Raji (cell line): Measurements from ENCODE around the gene SPTLC1.

Experiments used
- POLR2A ChIP-seq: IDR thresholded peaks from 2 replicates; pipeline ENCODE4 v1.6.1; 2011; ENCODE audit warnings: low read depth, low read length, control low read depth; ENCODE audit not compliant: insufficient read depth

SPTLC1 gene

DNA sequence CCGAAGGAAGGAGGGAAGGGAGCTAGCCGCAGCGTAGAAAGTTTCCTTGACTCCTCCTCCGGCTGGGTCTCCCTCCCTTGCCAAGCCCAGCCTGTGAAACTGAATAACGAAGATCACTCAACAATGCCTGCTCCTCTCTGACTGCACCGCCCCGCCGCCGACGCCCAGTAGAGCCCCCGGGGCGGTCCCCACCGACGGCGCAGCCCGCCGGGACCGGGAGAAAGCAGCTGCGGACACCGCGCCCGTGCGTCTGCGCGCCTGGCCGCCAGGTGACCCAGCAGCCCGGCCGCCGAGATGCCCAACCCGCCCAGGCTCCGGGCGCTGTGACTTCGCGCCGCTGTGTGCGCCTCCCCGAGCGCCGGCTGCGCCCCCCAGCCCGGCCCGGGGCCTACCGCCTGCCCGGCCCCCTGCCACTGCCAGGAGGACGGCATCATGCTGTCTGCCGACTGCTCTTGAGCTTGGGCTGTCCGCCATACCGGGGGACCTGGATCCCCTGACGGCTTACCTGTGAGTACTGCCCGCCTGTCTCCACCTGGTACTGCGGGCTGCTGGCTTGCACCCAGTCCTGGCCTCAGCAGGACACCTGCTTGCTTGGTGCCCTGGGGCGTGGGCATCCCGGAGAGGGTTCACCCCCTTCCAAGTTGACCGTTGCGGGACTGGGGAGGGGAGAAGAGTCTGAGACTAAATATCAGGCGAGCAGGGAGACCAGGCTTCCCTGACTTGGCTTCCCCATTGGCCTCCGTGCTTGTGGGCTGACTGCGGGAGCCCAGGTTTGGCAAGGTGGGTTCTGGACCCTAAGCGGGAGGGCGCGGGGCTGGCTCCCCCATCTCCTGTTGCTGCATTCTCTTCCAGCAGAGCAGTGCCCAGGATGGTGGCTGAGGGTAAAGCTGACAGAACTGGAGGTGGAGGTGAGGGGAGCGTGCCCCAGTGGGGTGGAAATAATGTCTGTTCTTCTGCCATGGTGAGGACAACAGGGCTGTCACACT, 26.2 kb upstream of the SPTLC1 start:
- TF ChIP-seq POLR2A = no peak

DNA sequence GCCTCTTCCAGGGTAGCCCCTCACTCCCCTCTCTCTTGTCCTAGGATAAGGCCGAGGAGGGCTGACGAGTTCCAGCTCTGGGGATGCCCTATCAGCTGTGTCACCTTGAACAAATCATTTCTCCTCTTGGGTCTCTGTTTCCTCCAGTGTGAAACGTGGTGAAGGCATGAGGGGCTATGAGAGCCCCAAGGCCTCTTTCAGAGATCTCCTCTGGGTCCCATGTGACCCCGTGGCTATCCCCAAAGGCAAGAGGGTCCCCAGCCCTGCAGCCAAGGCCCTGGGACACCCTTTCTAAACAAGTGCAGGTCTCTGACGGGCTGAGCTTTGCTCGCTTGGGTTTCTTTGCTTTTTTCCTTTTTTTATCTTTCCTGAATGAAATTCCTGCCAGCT, 25.5 kb upstream of the SPTLC1 start:
- no peak for TF ChIP-seq POLR2A

DNA sequence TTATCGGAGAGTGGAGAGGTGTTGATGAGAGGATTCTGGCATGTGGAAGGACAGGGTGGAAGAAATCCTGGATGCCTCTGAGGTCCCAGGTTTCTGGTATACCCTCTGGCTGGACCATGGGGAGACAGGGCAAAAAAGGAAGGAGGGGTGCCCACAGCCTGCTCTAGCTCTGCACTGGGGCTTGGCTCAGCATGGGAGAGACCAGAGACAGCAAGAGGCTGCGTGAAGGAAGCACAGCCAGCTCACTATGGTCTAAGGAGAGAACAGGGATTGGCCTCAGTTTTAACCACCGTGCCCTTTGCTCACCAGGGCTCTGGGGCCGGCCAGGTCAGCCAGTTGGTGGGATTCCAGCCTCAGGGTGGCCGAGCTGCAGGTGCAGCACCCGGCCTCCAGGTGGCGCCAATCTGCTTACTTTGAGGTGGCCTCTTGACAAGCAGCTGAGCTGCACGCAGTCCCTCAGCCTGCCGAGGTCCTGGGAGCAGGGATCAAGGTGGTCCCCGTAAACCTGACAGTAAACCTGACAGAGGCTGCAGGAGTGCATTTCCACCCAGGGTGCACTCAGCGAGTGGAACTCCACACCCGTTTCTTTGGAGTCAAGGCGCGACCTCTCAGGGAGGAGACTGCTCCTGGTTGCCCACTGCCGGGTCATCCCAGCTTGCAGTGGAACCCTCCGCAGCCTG, 25.0 kb upstream of the SPTLC1 start:
- no peak for TF ChIP-seq POLR2A

DNA sequence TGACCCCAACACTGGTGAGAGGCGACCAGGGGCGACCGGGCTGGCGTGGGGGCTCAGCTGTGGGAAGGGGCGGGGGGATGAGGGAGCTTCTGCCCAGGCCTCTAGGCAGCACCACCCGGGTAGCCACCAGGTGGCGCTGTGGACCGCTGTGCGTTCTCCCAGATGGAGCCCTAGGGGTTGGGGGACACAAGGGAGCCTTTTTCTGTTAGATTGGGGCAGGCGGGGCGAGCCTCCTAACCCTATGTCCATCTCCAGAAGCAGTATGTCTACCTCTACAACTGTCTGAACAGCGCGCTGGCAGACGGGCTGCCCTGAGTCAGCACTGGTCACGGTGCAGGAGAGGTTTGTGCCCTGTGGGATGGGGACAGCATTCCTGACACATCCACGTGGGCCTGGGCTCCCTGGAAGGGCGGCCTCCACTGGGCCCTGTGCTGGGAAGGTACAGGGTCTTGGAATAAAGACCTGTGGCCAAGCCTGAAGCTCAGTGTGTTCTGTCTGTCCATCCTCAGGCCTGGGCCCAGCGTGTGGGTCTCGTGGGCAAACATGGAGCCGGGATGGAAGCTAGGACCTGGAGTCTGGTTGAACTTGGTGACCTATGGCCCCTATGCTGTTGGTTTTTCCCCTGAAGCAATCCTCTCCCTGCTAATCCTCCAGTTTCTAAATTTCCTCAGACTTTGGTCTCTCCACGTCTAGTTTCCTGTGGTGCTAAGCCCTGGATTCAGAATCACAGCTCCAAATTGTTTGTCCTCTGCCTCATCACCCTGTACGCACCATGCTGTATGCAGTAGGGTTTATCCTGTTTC, 23.1 kb upstream of the SPTLC1 start:
- TF ChIP-seq POLR2A = no peak

DNA sequence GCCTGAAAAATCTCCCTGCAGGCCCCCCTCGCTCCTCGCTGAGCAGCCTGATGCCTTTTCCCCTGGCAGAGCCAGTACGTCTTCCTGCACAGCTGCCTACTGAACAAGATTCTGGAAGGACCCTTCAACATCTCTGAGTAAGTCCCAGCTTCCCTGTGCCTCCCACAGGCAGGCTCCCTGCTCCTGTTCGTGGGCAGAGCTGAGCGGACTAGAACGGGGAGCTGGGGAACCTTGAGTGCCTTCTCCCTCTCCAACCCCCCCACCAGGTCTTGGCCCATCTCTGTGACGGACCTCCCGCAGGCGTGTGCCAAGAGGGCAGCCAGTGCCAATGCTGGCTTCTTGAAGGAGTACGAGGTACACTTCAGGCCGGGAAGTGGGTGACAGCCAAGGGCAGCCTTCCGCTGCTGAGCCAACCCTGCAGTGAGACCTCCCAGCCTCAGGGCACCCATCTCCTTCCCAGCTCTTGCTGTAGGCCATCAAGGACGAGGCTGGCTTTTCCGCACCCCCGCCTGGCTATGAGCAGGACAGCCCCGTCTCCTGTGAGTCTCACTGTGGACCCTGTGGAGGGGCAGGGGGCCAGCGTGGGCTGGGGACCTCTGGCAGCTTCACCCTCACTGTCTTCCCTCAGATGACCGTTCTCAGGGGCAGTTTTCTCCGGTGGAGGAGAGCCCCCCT, 21.1 kb upstream of the SPTLC1 start:
- no peak for TF ChIP-seq POLR2A

DNA sequence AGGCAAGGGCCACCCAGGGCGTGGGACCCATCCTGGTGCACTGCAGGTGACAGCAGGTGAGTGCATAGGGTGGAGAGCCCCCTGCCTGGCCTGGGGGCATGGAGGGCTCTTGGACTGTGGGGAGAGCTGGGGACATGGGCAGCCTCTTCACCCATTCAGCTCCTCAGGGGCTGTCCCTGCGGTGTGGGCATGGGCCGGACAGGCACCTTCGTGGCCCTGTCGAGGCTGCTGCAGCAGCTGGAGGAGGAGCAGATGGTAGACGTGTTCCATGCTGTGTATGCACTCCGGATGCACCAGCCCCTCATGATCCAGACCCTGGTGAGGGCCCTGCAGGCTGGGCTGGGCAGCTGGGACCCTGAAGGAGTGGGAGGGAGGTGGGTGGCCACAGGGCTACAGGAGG, 20.4 kb upstream of the SPTLC1 start:
- TF ChIP-seq POLR2A = no peak

DNA sequence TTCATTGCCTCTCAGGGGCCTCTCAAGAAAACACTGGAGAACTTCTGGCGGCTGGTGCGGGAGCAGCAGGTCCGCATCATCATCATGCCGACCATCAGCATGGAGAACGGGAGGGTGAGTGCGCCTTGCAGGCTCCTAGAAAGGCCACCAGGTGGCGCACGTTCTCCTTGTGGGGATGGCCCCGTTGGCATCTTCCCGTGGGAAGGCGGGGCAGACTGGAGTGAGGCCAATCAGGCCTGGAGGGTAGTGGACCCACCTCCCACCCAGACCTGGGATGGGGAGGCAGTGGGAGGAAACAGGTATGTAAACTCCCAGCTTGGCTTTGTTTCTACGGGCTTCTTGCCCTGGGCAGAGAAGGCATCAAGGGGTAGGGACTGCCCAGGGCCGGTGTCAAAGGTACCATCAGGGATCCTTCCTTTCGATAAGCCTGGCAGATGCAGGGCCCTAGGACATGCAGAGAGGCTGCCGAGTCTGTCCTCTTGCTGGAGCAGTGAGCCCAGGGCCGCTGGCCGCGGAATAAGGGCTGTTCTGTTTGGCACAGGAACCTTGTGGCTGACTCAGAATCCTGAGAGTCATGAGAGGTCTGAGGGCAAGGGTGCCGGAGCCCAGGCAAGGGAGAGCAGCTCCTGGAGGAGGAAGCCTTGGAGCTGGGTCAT, 18.9 kb upstream of the SPTLC1 start:
- peak; percentile 25; the same call in 1 of the 2 replicates for TF ChIP-seq POLR2A

DNA sequence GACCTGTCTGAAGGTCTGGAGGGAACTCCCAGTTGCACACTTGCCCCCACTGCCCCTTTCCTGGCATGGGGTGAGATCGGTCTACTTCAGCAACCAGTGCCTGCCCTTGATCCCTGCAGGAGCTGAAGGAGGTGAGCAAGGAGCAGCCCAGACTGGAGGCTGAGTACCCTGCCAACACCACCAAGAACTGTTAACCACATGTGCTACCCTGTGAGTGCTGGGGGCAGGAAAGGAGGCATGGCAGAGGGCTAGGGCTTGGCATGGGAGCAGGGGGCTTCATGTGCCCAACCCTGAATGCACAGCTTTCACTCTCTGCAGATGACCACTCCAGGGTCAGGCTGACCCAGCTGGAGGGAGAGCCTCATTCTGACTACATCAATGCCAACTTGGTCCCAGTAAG, 17.3 kb upstream of the SPTLC1 start:
- TF ChIP-seq POLR2A = no peak

DNA sequence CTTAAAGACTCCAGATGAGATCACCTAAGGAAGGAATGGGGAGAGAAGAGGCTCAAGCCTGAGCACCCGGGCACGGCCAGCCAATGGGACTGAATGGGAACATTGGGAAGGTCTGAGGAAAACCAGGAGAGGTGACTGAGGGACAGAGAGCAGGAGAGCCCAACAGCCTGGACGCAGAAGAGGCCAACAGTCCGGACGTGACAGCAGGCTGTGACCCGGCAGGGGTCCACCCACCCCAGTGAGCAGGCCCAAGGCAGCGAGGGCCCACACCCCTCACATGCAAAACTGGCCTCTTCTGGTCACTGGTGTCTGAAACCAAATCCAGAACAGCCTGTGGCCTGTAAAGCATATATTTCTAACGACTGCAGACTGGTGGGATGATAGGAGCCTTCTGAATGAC, 7.6 kb upstream of the SPTLC1 start:
- TF ChIP-seq POLR2A = no peak

DNA sequence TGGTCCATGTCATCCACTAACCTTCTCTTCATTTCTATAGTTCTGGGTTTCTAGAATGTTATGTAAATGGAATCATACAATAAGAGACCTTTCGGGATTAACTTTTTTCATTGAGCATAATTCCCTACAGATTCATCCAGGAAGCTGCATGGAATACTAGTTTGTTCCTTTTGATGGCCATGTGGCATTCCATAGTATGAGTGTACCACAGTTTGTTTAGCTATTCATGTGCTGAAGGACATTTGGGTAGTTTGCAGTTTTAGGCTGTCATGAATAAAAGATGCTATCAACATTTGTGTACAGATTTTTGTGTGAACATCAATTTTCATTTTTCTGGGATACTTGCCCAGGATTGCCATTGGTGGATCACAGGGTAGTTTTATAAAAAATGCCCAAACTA, 6.8 kb upstream of the SPTLC1 start:
- TF ChIP-seq POLR2A = no peak

DNA sequence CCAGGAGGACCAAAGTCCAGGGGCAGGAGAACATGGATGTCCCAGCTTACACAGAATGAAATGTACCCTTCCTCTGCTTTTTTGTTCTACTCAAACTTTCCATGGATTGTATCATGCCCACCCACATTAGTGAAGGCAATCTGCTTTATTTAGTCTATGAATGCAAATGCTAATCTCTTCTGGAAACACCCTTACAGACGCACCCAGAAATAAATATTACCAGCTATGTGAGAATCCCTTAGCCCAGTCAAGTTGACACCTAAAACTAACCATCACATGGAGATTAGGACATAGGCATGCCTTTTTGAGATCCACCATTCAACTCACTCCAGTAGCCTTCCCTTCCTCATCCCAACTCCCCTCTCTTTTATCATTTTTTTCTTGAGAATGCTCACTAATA, 6.1 kb upstream of the SPTLC1 start:
- TF ChIP-seq POLR2A = no peak

DNA sequence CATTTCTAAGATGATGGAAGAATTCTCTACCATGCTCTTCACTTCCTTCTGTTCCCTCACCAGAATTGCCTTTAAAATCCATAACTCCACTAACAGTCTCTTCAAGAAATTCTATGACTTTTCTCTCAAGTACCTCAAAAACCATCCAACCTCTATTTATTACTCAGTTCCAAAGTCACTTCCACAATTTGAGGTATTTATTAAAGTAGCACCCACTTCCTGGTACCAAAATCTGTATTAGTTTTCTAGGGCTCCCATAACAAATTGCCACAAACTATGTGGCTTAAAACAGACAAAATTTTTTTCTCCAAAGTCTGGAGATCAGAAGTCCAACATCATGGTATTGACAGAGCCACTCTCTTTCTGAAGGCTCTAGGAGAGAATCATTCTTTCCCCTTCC, 4.9 kb upstream of the SPTLC1 start:
- TF ChIP-seq POLR2A = no peak

DNA sequence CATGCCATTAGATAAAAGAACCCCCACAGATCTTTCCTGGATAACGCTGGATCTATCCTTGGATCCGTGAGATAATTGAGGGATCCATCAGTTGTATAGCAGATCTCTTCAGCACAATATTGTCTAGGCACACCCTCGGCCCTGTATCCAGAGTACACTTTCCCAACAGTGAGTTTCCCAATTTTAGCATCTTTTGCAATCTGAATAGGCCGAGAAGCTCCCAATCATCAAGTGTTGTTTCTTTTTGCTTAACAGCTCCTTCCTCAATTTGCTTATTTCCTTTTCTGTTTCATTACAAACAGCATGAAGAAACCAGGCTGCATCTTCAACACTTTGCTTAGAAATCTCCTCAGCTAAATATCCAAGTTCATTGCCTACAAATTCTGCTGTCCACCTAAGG, 4.4 kb upstream of the SPTLC1 start:
- TF ChIP-seq POLR2A = no peak

DNA sequence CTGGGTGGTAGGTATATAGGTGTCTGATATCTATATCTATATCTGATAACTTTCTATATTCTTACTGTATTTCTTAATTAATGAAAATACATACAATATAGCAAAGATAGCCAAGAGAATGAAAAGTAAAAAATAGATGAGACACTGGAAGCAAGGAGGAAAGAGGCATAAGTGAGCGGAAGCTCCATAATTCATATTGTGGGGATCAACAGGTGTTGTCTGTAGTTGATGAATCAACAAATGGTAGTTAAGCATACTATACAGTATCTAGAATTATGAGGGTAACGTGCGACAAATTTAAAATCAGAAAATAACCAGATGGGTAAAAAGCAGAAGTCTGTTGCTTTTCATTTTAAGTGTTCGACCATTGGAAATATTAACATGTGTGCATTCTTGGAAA, 7.1 kb downstream of the SPTLC1 start:
- no peak for TF ChIP-seq POLR2A
